ENCODE data around the gene CALM3.

Gene CALM3

GRCh38 chr19:46613525-46613924, 12.4 kb downstream of the CALM3 start:
- no peak for TF ChIP-seq CTCF (IDR thresholded peaks at IDR 0.05)

- peak; percentile 59 for TF ChIP-seq CTCF (IDR thresholded peaks at IDR 0.05)
Observed at GRCh38 chr19:46614114-46614722, 13.1 kb downstream of the CALM3 start.

- no peak for TF ChIP-seq CTCF (IDR thresholded peaks at IDR 0.05)
Observed at GRCh38 chr19:46615966-46616365, 14.8 kb downstream of the CALM3 start.

- peak; percentile 30; the same call in 1 of the 2 replicates for TF ChIP-seq CTCF (IDR thresholded peaks at IDR 0.05)
Observed at GRCh38 chr19:46616631-46617322, 15.6 kb downstream of the CALM3 start.

GRCh38 chr19:46617601-46618000, 16.5 kb downstream of the CALM3 start:
- TF ChIP-seq CTCF (IDR thresholded peaks at IDR 0.05) = no peak

- TF ChIP-seq CTCF (IDR thresholded peaks at IDR 0.05) = no peak
Observed at GRCh38 chr19:46618670-46619231, 17.6 kb downstream of the CALM3 start.

GRCh38 chr19:46620267-46620666, 19.1 kb downstream of the CALM3 start:
- no peak for TF ChIP-seq CTCF (IDR thresholded peaks at IDR 0.05)

All from LNCAP (cell line).